Measurements from ENCODE around the gene LRRC27.
"Not testable (repeated sequence)": the region's sequence is repeated elsewhere in the genome, so short reads cannot be mapped to it uniquely, and the experiment has no call there.

LRRC27 gene

DNA sequence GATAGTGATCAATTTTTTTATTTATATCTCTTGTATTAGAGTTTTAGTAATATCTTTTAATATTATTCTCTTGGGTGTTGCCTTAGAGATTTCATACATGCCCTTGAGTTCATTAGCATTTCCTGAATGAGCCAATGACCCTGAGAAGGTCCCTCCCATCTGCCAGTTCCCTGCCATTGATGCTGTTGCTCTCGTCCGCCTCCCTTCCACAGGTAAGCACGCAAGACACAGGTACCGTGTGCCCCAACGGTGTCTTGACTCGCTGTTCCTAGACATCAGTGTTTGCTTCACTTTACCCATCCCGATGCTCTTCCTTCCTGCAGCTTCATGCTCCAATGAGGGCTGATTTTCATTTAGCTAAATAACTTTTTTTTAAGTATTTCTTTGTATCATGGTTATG is 45.3 kb downstream of the LRRC27 start:
- Histone ChIP-seq H3K27ac (ENCODE audit: low read depth, low read length, poor library complexity, severe bottlenecking) (no peak overlapping the region), H3K27me3 (ENCODE audit: insufficient read depth, low read length) (no peaks in the 10 kb centered on the region), H3K4me1 (ENCODE audit: insufficient read depth, low read length, severe bottlenecking) (no peaks in the 10 kb centered on the region), H3K9me3 (ENCODE audit: low read length) (no peaks in the 10 kb centered on the region), H3K79me2 (ENCODE audit: insufficient read depth, low read length) (no peaks in the 10 kb centered on the region), H3K4me2 (ENCODE audit: low read length) (no peak overlapping the region), H4K20me1 (ENCODE audit: insufficient read depth, low read length) (no peaks in the 10 kb centered on the region), H3K4me3 (ENCODE audit: low read depth, low read length, poor library complexity, severe bottlenecking) (no peak overlapping the region), H2AFZ (ENCODE audit: low read length) (no peak overlapping the region), H3K36me3 (ENCODE audit: insufficient read depth, low read length) (no peaks in the 10 kb centered on the region), H3F3A (ENCODE audit: insufficient read depth, low read length) (no peaks in the 10 kb centered on the region), H3K9ac (ENCODE audit: low read length) (no peak overlapping the region), H3K9me2 (ENCODE audit: low read depth, low read length) (no peaks in the 10 kb centered on the region)
- TF ChIP-seq EZH2 (IDR thresholded peaks at IDR 0.05; ENCODE audit: borderline replicate concordance, low read length) = no peak
- TF ChIP-seq, protein P1, sequence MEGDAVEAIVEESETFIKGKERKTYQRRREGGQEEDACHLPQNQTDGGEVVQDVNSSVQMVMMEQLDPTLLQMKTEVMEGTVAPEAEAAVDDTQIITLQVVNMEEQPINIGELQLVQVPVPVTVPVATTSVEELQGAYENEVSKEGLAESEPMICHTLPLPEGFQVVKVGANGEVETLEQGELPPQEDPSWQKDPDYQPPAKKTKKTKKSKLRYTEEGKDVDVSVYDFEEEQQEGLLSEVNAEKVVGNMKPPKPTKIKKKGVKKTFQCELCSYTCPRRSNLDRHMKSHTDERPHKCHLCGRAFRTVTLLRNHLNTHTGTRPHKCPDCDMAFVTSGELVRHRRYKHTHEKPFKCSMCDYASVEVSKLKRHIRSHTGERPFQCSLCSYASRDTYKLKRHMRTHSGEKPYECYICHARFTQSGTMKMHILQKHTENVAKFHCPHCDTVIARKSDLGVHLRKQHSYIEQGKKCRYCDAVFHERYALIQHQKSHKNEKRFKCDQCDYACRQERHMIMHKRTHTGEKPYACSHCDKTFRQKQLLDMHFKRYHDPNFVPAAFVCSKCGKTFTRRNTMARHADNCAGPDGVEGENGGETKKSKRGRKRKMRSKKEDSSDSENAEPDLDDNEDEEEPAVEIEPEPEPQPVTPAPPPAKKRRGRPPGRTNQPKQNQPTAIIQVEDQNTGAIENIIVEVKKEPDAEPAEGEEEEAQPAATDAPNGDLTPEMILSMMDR (IDR thresholded peaks at IDR 0.05; ENCODE audit: low read length) = no peak

DNA sequence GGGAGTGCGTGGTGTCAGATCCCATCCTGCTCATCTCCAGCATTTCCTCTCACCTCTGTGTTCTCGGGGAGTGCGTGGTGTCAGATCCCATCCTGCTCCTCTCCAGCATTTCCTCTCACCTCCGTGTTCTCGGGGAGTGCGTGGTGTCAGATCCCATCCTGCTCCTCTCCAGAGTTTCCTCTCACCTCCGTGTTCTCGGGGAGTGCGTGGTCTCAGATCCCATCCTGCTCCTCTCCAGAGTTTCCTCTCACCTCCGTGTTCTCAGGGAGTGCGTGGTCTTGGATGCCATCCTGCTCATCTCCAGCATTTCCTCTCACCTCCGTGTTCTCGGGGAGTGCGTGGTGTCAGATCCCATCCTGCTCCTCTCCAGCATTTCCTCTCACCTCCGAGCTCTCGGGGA is 47.0 kb downstream of the LRRC27 start:
- not testable (repeated sequence) for H3K4me3 ChIP-seq (ENCODE audit: low read depth, low read length, poor library complexity, severe bottlenecking); H3K79me2 ChIP-seq (ENCODE audit: insufficient read depth, low read length)

DNA sequence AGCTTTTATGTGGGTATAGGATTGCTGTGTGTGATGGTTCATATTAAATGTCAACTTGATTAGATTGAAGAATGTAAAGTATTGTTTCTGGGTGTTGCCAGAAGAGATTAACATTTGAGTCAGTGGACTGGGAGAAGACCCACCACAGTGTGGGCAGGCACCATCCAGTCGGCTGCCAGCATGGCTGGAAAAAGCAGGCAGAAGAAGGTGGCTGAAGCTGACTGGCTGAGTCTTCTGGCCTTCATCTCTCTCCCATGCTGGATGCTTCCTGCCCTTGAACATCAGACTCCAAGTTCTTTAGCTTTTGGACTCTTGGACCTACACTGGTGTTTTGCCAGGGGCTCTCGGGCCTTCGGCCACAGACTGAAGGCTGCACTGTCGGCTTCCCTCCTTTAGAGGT is 49.0 kb downstream of the LRRC27 start:
- not testable (repeated sequence) for H3K4me1 ChIP-seq (ENCODE audit: insufficient read depth, low read length, severe bottlenecking); H3K9ac ChIP-seq (ENCODE audit: low read length); H3K79me2 ChIP-seq (ENCODE audit: insufficient read depth, low read length); H4K20me1 ChIP-seq (ENCODE audit: insufficient read depth, low read length); H3K27me3 ChIP-seq (ENCODE audit: insufficient read depth, low read length); H2AFZ ChIP-seq (ENCODE audit: low read length); H3K9me3 ChIP-seq (ENCODE audit: low read length); H3K27ac ChIP-seq (ENCODE audit: low read depth, low read length, poor library complexity, severe bottlenecking); H3K4me3 ChIP-seq (ENCODE audit: low read depth, low read length, poor library complexity, severe bottlenecking); H3K9me2 ChIP-seq (ENCODE audit: low read depth, low read length); H3K4me2 ChIP-seq (ENCODE audit: low read length); H3F3A ChIP-seq (ENCODE audit: insufficient read depth, low read length); H3K36me3 ChIP-seq (ENCODE audit: insufficient read depth, low read length)

More for the DNA sequence above, 47.0 kb downstream of the LRRC27 start:
- not testable (repeated sequence) for H4K20me1 ChIP-seq (ENCODE audit: insufficient read depth, low read length); H3K9me3 ChIP-seq (ENCODE audit: low read length); H3K9me2 ChIP-seq (ENCODE audit: low read depth, low read length); H3K4me1 ChIP-seq (ENCODE audit: insufficient read depth, low read length, severe bottlenecking); H3F3A ChIP-seq (ENCODE audit: insufficient read depth, low read length); H3K4me2 ChIP-seq (ENCODE audit: low read length); H3K9ac ChIP-seq (ENCODE audit: low read length); H2AFZ ChIP-seq (ENCODE audit: low read length); H3K27me3 ChIP-seq (ENCODE audit: insufficient read depth, low read length); H3K36me3 ChIP-seq (ENCODE audit: insufficient read depth, low read length); H3K27ac ChIP-seq (ENCODE audit: low read depth, low read length, poor library complexity, severe bottlenecking)

DNA sequence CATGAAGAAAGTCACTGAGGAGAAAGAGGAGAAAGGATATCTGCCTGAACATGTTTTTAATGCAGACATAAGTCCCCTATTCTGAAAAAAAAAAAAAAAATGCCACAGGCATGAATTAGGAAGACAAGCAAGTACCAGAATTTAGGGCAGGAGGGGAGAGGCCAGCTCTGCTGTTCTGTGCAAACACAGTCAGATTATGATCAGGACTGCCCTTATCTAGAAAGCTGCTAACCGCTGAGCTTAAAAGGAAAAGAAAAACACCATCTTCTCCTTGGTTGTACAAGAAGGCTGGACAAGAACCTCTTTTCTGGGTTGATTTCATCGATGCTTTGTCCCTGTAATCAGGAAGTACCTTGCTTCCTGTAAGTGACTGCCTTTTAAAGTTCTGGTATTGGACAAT is 49.7 kb downstream of the LRRC27 start:
- H3K9me3 ChIP-seq (ENCODE audit: low read length) = no peaks in the 10 kb centered on the region
- H3K79me2 ChIP-seq (ENCODE audit: insufficient read depth, low read length) = no peaks in the 10 kb centered on the region
- no peaks in the 10 kb centered on the region for H3F3A ChIP-seq (ENCODE audit: insufficient read depth, low read length)
- H3K4me2 ChIP-seq (ENCODE audit: low read length) = no peak overlapping the region
- TF ChIP-seq EZH2 (IDR thresholded peaks at IDR 0.05; ENCODE audit: borderline replicate concordance, low read length) = no peak
- TF ChIP-seq, protein P1 (IDR thresholded peaks at IDR 0.05; ENCODE audit: low read length) = no peak
- H3K27ac ChIP-seq (ENCODE audit: low read depth, low read length, poor library complexity, severe bottlenecking) = no peak overlapping the region
- H3K9me2 ChIP-seq (ENCODE audit: low read depth, low read length) = no peaks in the 10 kb centered on the region
- no peak overlapping the region for H2AFZ ChIP-seq (ENCODE audit: low read length)
- H3K4me1 ChIP-seq (ENCODE audit: insufficient read depth, low read length, severe bottlenecking) = no peaks in the 10 kb centered on the region
- no peaks in the 10 kb centered on the region for H4K20me1 ChIP-seq (ENCODE audit: insufficient read depth, low read length)
- H3K27me3 ChIP-seq (ENCODE audit: insufficient read depth, low read length) = 0 out of 2 replicates have a peak, but pooled peaks cover 4% of the 10 kb centered on the region
- H3K4me3 ChIP-seq (ENCODE audit: low read depth, low read length, poor library complexity, severe bottlenecking) = no peak overlapping the region
- H3K36me3 ChIP-seq (ENCODE audit: insufficient read depth, low read length) = no peaks in the 10 kb centered on the region
- no peak overlapping the region for H3K9ac ChIP-seq (ENCODE audit: low read length)

Data from OCI-LY1 (cell line).